Mesendoderm (in vitro differentiated cells): Measurements from ENCODE around the gene PPFIA2.
A peak's percentile ranks its signal among the peaks of the same experiment; 100 is the strongest.

ENCODE experiments used
- DNase-seq: peaks from one replicate; pipeline ENCODE4 v3.0.0; 2013
- H2AK5ac ChIP-seq: 2 replicates; pipeline ENCODE4 v1.6.1; 2013; ENCODE audit warnings: low read length, inconsistent platforms
- H2BK120ac ChIP-seq: 2 replicates; pipeline ENCODE4 v1.6.1; 2013; ENCODE audit warnings: low read depth, mild to moderate bottlenecking, low read length, moderate library complexity, mixed read lengths
- H2BK15ac ChIP-seq: replicated peaks from 2 replicates; pipeline ENCODE4 v1.6.1; 2013; ENCODE audit warnings: low read depth, mild to moderate bottlenecking, moderate library complexity
- H2BK5ac ChIP-seq: 2 replicates; pipeline ENCODE4 v1.6.1; 2013; ENCODE audit warnings: low read length, inconsistent platforms
- H3K18ac ChIP-seq: 2 replicates; pipeline ENCODE4 v1.6.1; 2013; ENCODE audit warnings: mild to moderate bottlenecking, low read length, mixed read lengths
- H3K23ac ChIP-seq: one replicate; pipeline ENCODE4 v1.6.1; 2013; ENCODE audit warnings: low read length
- H3K27ac ChIP-seq: 2 replicates; pipeline ENCODE4 v1.5.1; 2013; ENCODE audit warnings: low read depth, mild to moderate bottlenecking, inconsistent platforms, low read length, moderate library complexity
- H3K27me3 ChIP-seq: 2 replicates; pipeline ENCODE4 v1.6.1; 2013; ENCODE audit warnings: low read length, control low read depth, mild to moderate bottlenecking, inconsistent platforms; ENCODE audit not compliant: insufficient read depth, poor library complexity
- H3K36me3 ChIP-seq: 2 replicates; pipeline ENCODE4 v1.6.1; 2013; ENCODE audit warnings: low read length, inconsistent platforms; ENCODE audit not compliant: control insufficient read depth, insufficient read depth
- H3K4ac ChIP-seq: one replicate; pipeline ENCODE4 v1.6.1; 2013; ENCODE audit warnings: low read depth, mild to moderate bottlenecking, low read length, moderate library complexity
- H3K4me1 ChIP-seq: 2 replicates; pipeline ENCODE4 v1.6.1; 2013; ENCODE audit warnings: low read depth, low read length, inconsistent platforms; ENCODE audit not compliant: control insufficient read depth
- H3K4me2 ChIP-seq: 2 replicates; pipeline ENCODE4 v1.6.1; 2013; ENCODE audit warnings: low read length
- H3K4me3 ChIP-seq: 2 replicates; pipeline ENCODE4 v1.5.1; 2013; ENCODE audit warnings: mild to moderate bottlenecking, low read length
- H3K56ac ChIP-seq: one replicate; pipeline ENCODE4 v1.6.1; 2013; ENCODE audit warnings: low read length
- H3K79me1 ChIP-seq: 2 replicates; pipeline ENCODE4 v1.6.1; 2013; ENCODE audit warnings: low read length, inconsistent platforms
- H3K79me2 ChIP-seq: 2 replicates; pipeline ENCODE4 v1.6.1; 2013; ENCODE audit warnings: mild to moderate bottlenecking, low read length; ENCODE audit not compliant: control insufficient read depth, insufficient read depth
- H3K9ac ChIP-seq: 2 replicates; pipeline ENCODE4 v1.6.1; 2013; ENCODE audit warnings: low read length, inconsistent platforms
- H4K5ac ChIP-seq: one replicate; pipeline ENCODE4 v1.6.1; 2013; ENCODE audit warnings: low read length
- H4K8ac ChIP-seq: one replicate; pipeline ENCODE4 v1.6.1; 2013; ENCODE audit warnings: low read depth, mild to moderate bottlenecking, control low read depth, low read length, moderate library complexity
- WGBS: extraction: QIAGEN DNeasy Blood & Tissue Kit; methylation state at CpG from one replicate; pipeline ENCODE4 v1.1.7; 2013; ENCODE audit warnings: low lambda C conversion rate, missing lambda C conversion rate; ENCODE audit not compliant: insufficient coverage; ENCODE audit errors: extremely low coverage; 5-methylcytosine and 5-hydroxymethylcytosine counted together

Gene PPFIA2

DNA sequence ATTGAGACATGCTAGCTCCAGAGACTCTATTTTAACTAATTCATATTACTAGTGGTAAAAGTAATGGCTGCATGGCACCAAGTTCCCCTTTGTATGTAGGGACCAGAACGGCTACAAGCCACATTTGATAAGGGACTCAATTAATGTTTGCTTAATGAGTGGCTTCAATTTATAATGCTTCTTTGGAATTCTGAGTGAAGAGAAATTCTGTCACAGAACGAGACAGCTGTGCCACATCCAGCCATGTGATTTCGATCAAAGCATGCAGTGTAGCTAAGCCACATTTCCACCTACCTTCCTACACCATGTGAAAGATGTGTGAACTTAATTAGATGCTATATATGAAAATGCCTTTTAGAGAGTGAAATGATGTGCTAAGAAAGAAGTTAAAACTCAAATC is 463.9 kb downstream of the PPFIA2 start:
- H3K4me1 ChIP-seq = no peaks in the 10 kb centered on the region
- no peak overlapping the region for H3K4me3 ChIP-seq
- H2BK120ac ChIP-seq = no peak overlapping the region
- H3K9ac ChIP-seq = no peak overlapping the region
- H3K79me1 ChIP-seq = no peaks in the 10 kb centered on the region
- no peak overlapping the region for H3K23ac ChIP-seq
- H3K36me3 ChIP-seq = no peaks in the 10 kb centered on the region
- no CpG with 5 or more reads among the region's 3 CpGs for WGBS
- no peak overlapping the region for H3K56ac ChIP-seq
- H2BK15ac ChIP-seq = no peak overlapping the region
- no peak overlapping the region for H2AK5ac ChIP-seq
- no peak overlapping the region for H3K4me2 ChIP-seq
- no peak overlapping the region for H2BK5ac ChIP-seq
- no peaks in the 10 kb centered on the region for H3K27me3 ChIP-seq
- H3K4ac ChIP-seq = no peak overlapping the region
- H3K27ac ChIP-seq = no peak overlapping the region
- no peak for DNase-seq
- H4K5ac ChIP-seq = no peak overlapping the region
- no peaks in the 10 kb centered on the region for H3K79me2 ChIP-seq
- H3K18ac ChIP-seq = no peak overlapping the region
- no peak overlapping the region for H4K8ac ChIP-seq

DNA sequence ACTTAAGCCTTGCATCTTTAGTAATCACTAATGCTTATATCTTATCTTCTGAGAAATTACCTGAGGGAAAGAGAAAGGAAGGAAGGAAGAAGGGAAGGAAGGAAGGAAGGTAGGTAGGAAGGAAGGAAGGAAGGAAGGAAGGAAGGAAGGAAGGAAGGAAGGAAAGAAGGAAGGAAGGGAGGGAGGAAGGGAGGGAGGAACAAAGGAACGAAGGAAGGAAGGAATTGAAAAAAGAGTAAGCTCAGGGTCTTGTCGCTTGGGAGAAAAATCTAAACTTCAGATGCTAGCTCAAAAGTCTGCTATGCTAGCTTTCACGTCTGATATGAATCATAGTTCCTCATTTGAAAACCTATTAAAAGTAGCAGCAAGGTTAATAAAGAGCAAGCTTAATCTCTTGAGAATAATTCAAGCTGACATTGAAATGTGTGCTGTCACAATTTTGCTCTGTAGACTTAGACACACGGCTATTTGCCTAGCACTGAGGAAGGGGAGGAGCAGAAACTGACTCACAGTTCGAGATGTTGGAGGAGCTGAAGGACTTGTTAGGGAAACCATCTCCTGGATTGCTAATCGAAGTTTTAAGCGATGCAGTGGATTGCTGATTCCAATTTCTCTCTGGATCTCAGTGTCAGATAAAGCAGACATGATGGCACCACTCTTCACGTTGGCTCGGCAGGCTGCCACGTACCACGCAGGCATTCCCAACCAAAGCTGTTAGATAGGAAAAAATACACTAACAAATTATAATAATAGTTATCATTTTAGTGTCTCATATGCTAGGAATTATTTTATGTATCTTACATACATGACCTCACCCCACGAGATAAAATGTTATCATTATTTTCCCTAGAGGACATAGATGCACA is 464.6 kb downstream of the PPFIA2 start:
- Histone ChIP-seq H3K79me2 (no peaks in the 10 kb centered on the region), H3K4me1 (no peaks in the 10 kb centered on the region), H3K4ac (no peak overlapping the region), H4K5ac (no peak overlapping the region), H4K8ac (no peak overlapping the region), H3K27ac (no peak overlapping the region), H2BK5ac (no peak overlapping the region), H3K79me1 (no peaks in the 10 kb centered on the region), H3K27me3 (no peaks in the 10 kb centered on the region), H3K9ac (no peak overlapping the region), H3K4me2 (no peak overlapping the region), H2BK15ac (no peak overlapping the region), H3K56ac (no peak overlapping the region), H3K36me3 (no peaks in the 10 kb centered on the region), H3K23ac (no peak overlapping the region), H2AK5ac (no peak overlapping the region), H2BK120ac (no peak overlapping the region), H3K18ac (no peak overlapping the region), H3K4me3 (no peak overlapping the region)
- no peak for DNase-seq
- no CpG with 5 or more reads among the region's 12 CpGs for WGBS

DNA sequence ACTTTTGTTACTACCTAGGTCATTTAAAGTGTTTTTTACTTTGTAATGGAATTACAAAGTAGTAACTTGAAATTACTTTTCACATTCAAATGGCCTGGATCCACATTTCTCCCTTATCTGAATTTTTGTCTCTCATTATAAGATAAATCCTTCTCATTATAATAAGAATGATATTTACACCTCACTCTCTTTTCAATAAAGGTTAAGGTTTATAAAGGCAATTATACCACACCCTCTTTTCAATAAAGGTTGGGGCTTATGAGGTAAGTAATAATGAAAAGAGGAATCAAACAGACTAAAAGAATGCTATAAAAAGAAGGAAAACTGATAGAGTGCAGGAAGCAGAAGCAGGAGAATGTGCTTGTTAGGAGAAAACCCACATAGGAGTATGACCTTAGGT is 470.5 kb downstream of the PPFIA2 start:
- Histone ChIP-seq H2AK5ac (no peak overlapping the region), H3K27ac (no peak overlapping the region), H3K9ac (no peak overlapping the region), H3K4me2 (no peak overlapping the region), H3K79me2 (no peaks in the 10 kb centered on the region), H3K4me1 (no peaks in the 10 kb centered on the region), H4K5ac (no peak overlapping the region), H3K18ac (no peak overlapping the region), H3K4me3 (no peak overlapping the region), H2BK15ac (no peak overlapping the region), H2BK120ac (no peak overlapping the region), H3K36me3 (no peaks in the 10 kb centered on the region), H3K79me1 (no peaks in the 10 kb centered on the region), H3K4ac (no peak overlapping the region), H3K23ac (no peak overlapping the region), H4K8ac (no peak overlapping the region), H3K56ac (no peak overlapping the region), H2BK5ac (no peak overlapping the region), H3K27me3 (no peaks in the 10 kb centered on the region)
- no peak for DNase-seq

DNA sequence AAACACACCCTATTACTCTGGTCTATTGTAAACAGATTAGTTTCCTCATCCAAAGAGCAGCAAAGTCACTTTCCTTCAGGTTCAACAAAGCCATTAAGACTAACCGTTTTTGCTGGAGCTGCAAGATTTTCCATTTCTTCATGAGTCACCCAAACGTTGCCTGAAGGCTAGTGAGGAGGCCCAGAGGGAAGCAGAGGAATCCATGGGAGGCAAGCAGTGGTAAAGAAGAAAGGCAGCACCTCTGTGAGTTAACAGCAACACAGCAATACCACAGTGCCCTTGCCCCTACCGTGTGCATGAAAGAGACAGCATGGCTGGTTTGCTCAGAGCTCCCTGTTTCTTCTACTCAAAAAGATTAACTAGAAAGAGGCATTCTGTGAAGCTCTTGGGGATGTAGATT is 475.0 kb downstream of the PPFIA2 start:
- no peak overlapping the region for H2BK5ac ChIP-seq
- WGBS = no CpG with 5 or more reads among the region's 3 CpGs
- H3K56ac ChIP-seq = no peak overlapping the region
- no peak overlapping the region for H2AK5ac ChIP-seq
- H3K79me1 ChIP-seq = no peaks in the 10 kb centered on the region
- H3K4me1 ChIP-seq = no peaks in the 10 kb centered on the region
- no peak overlapping the region for H3K4me2 ChIP-seq
- no peak overlapping the region for H3K4me3 ChIP-seq
- H3K36me3 ChIP-seq = no peaks in the 10 kb centered on the region
- no peak overlapping the region for H3K9ac ChIP-seq
- DNase-seq = peak; percentile 76
- H4K8ac ChIP-seq = no peak overlapping the region
- no peak overlapping the region for H3K27ac ChIP-seq
- H4K5ac ChIP-seq = no peak overlapping the region
- no peak overlapping the region for H2BK15ac ChIP-seq
- no peak overlapping the region for H3K23ac ChIP-seq
- H3K79me2 ChIP-seq = no peaks in the 10 kb centered on the region
- no peak overlapping the region for H3K4ac ChIP-seq
- H3K27me3 ChIP-seq = no peaks in the 10 kb centered on the region
- no peak overlapping the region for H3K18ac ChIP-seq
- no peak overlapping the region for H2BK120ac ChIP-seq

DNA sequence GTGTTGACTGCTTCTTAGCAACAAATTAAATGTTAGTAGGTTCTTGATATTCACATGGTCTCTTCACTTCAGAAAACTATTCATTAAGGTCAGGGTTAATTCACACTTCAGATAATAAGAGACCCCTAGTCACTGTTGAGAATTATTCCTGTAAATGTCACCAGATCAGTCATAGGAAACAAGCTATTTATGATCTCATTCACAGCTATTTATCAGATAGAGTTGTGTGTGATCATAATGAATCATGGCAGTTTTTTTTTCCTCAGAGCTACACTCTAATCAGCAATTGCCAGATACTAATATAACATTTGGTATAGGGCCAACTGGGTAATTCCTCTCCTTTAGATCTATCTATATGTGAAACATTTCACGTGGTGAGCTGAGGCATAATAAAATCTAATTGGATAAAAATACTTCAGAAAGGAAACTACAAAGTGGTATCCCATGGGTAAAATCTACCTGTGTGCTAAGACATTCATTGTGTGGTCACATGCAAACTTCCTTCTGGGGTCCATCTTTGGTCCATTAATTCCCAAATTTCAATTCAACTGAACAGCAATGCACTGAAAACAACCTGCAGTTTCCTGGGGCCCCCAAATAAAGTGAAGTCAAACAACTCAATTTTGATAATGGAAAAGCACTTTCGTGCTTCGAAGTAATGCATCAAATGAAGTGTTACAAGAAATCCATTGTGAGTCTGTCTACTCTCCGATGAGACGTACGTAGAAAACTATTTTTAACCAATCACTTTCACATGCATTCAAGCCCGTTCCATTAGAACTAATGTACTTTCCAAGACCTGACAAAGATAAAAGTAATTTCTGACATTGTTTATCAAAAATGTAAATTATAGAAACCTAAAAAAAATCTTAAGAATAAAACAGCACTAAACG is 484.3 kb downstream of the PPFIA2 start:
- H3K27ac ChIP-seq = no peak overlapping the region
- no peak overlapping the region for H4K8ac ChIP-seq
- no peaks in the 10 kb centered on the region for H3K27me3 ChIP-seq
- H3K4me1 ChIP-seq = no peaks in the 10 kb centered on the region
- no peak overlapping the region for H4K5ac ChIP-seq
- H3K56ac ChIP-seq = no peak overlapping the region
- H3K36me3 ChIP-seq = no peaks in the 10 kb centered on the region
- H2BK15ac ChIP-seq = no peak overlapping the region
- DNase-seq = no peak
- H3K4ac ChIP-seq = no peak overlapping the region
- no peak overlapping the region for H2AK5ac ChIP-seq
- no peak overlapping the region for H3K23ac ChIP-seq
- H3K4me3 ChIP-seq = no peak overlapping the region
- H2BK5ac ChIP-seq = no peak overlapping the region
- H3K79me2 ChIP-seq = no peaks in the 10 kb centered on the region
- H3K9ac ChIP-seq = no peak overlapping the region
- no CpG with 5 or more reads among the region's 8 CpGs for WGBS
- no peak overlapping the region for H2BK120ac ChIP-seq
- H3K4me2 ChIP-seq = no peak overlapping the region
- H3K18ac ChIP-seq = no peak overlapping the region
- no peaks in the 10 kb centered on the region for H3K79me1 ChIP-seq
